NCI-H146 treated with DMSO at 0.1 percent for 48 hours (cell line): ENCODE results near the gene FUOM.
A peak's percentile ranks its signal among the peaks of the same experiment; 100 is the strongest.
"Not testable (repeated sequence)": the region's sequence is repeated elsewhere in the genome, so short reads cannot be mapped to it uniquely, and the experiment has no call there.

ENCODE experiments used
- DNase-seq: peaks from one replicate; lab custom pipeline; 2025; ENCODE audit not compliant: unreplicated experiment; lab: John Stamatoyannopoulos, UW

The FUOM gene

GRCh38 chr10:133388973-133389818, 31.4 kb upstream of the FUOM start:
- DNase-seq, result no peak

GRCh38 chr10:133388236-133388972, 30.6 kb upstream of the FUOM start:
- no peak for DNase-seq

- DNase-seq, result not testable (repeated sequence)
Measured at GRCh38 chr10:133386951-133387350, 29.1 kb upstream of the FUOM start.

GRCh38 chr10:133385214-133385613, 27.4 kb upstream of the FUOM start:
- no peak for DNase-seq

GRCh38 chr10:133384071-133384470, 26.3 kb upstream of the FUOM start:
- DNase-seq, result no peak

GRCh38 chr10:133383551-133383950, 25.7 kb upstream of the FUOM start:
- DNase-seq, result no peak

GRCh38 chr10:133381036-133381435, 23.2 kb upstream of the FUOM start:
- no peak for DNase-seq

- no peak for DNase-seq
Measured at GRCh38 chr10:133379801-133380666, 22.2 kb upstream of the FUOM start.

GRCh38 chr10:133379152-133379800, 21.5 kb upstream of the FUOM start, which contains the start of gene PAOX:
TSS of gene PAOX (plus strand) at chr10:133379262. CDS start at chr10:133379317, 55 bp downstream.
- no peak for DNase-seq

- no peak for DNase-seq
Measured at GRCh38 chr10:133378251-133379096, 20.7 kb upstream of the FUOM start.

GRCh38 chr10:133377818-133378250, 20.0 kb upstream of the FUOM start:
- no peak for DNase-seq

- no peak for DNase-seq
Measured at GRCh38 chr10:133377025-133377817, 19.4 kb upstream of the FUOM start.

GRCh38 chr10:133376183-133376582, 18.4 kb upstream of the FUOM start:
- DNase-seq, result not testable (repeated sequence)

GRCh38 chr10:133375357-133376115, 17.7 kb upstream of the FUOM start:
- DNase-seq, result no peak

- DNase-seq, result peak; percentile 76
Measured at GRCh38 chr10:133373174-133374090, 15.6 kb upstream of the FUOM start, which contains the start of gene ECHS1. TSS of gene ECHS1 (minus strand) at chr10:133373354. CDS start at chr10:133373333, 21 bp downstream.

GRCh38 chr10:133372507-133372906, 14.7 kb upstream of the FUOM start:
- DNase-seq, result no peak
